SH-SY5Y (cell line): ENCODE data around the gene GALK2.

Source experiments
- GATA2 ChIP-seq: IDR thresholded peaks from 2 replicates; pipeline ENCODE4 v1.6.1; 2011; ENCODE audit warnings: mild to moderate bottlenecking, low read depth, low read length
- GATA3 ChIP-seq: IDR thresholded peaks from 2 replicates; pipeline ENCODE4 v1.6.1; 2011; ENCODE audit warnings: low read depth, mild to moderate bottlenecking, low read length, moderate library complexity

DNA sequence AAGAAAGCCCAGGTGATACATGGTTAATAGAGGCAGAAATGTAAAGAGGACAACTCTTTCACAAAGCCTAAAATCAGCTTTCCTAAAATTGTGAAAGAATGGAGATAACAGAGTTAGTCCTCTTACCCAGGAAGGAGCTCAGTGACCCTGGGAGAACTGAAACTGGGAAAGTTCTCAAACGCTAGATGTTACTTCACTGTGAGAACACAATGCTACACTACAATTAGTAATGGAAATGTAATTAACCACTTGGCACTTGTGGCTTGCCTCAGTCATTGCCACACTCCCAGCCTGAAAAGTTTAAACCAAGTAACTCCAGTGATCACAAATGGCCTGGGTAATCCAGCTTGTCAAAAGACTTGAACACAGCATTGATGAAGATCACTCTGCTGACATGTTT, 150.3 kb downstream of the GALK2 start:
- TF ChIP-seq GATA3: no peak
- TF ChIP-seq GATA2: no peak
